Caco-2 (cell line): ENCODE measurements around the gene RHBDD1. TPM values are rescaled to one million over a fixed set of nuclear protein-coding genes. Genes with fewer than 3 reads are reported as not detected.

Source experiments
- BruUV-seq: library from RNA; stranded (reverse); fragments of 400-500 nt; replicated peaks from 2 replicates; lab custom pipeline; 2021; lab: Mats Ljungman, UMichigan
- CTCF ChIA-PET: fragments of 300-600 bp; sonication (Branson Sonifier 250); formaldehyde crosslinking; loops from one replicate; lab custom pipeline; 2022; ENCODE audit warnings: antibody characterized with exemption; lab: Charles Lee
- POLR2A ChIA-PET: fragments of 300-600 bp; sonication (Branson Sonifier 250); formaldehyde crosslinking; loops from one replicate; lab custom pipeline; 2022; ENCODE audit warnings: antibody characterized with exemption; lab: Charles Lee
- DNase-seq, 2 experiments: peaks; one replicate each; pipeline versions ENCODE4 v3.0.0 to v3.0.0-alpha.2; 2020 to 2022
- H3K27me3 ChIP-seq: replicated peaks from 2 replicates; pipeline ENCODE4 v1.6.0; 2011; ENCODE audit warnings: low read length; ENCODE audit not compliant: control insufficient read depth, insufficient read depth
- H3K36me3 ChIP-seq: 2 replicates; pipeline ENCODE4 v1.5.1; 2011; ENCODE audit warnings: low read length; ENCODE audit not compliant: control insufficient read depth, insufficient read depth
- H3K4me1 ChIP-seq: fragments of 250-450 bp; sonication (Bioruptor Pico); 2 replicates; pipeline ENCODE4 v1.5.1; 2020; ENCODE audit warnings: mild to moderate bottlenecking
- H3K4me3 ChIP-seq: 2 replicates; pipeline ENCODE4 v1.5.1; 2011; ENCODE audit warnings: low read depth, mild to moderate bottlenecking, control low read depth, low read length
- H3K9me3 ChIP-seq: fragments of 250-450 bp; sonication (Bioruptor Pico); 2 replicates; pipeline ENCODE4 v1.5.1; 2020; ENCODE audit warnings: mild to moderate bottlenecking, moderate library complexity
- H3K27ac Mint-ChIP-seq: one replicate; pipeline ENCODE4 v1.8.0; 2022; ENCODE audit warnings: mixed read lengths; ENCODE audit not compliant: unreplicated experiment
- H3K27me3 Mint-ChIP-seq: one replicate; pipeline ENCODE4 v1.8.0; 2022; ENCODE audit warnings: mixed read lengths; ENCODE audit not compliant: insufficient read depth, unreplicated experiment
- H3K36me3 Mint-ChIP-seq: one replicate; pipeline ENCODE4 v1.8.0; 2022; ENCODE audit warnings: mild to moderate bottlenecking, mixed read lengths; ENCODE audit not compliant: insufficient read depth, unreplicated experiment
- H3K4me1 Mint-ChIP-seq: one replicate; pipeline ENCODE4 v1.8.0; 2022; ENCODE audit warnings: low read depth, mixed read lengths; ENCODE audit not compliant: unreplicated experiment
- H3K4me3 Mint-ChIP-seq: one replicate; pipeline ENCODE4 v1.8.0; 2022; ENCODE audit warnings: mild to moderate bottlenecking, moderate library complexity, mixed read lengths; ENCODE audit not compliant: unreplicated experiment
- H3K9me3 Mint-ChIP-seq: one replicate; pipeline ENCODE4 v1.8.0; 2022; ENCODE audit warnings: mixed read lengths; ENCODE audit not compliant: unreplicated experiment
- CTCF ChIP-seq, 2 experiments: fragments of 200-600 bp in 1 of 2; IDR thresholded peaks; 1 replicate in 1 of 2; 2 replicates in 1 of 2; pipeline versions ENCODE4 v1.5.1 to v1.8.0; 2011 to 2022; ENCODE audit warnings: antibody characterized with exemption in 1 of 2, control low read depth in 1 of 2, inconsistent platforms in 1 of 2, low read depth in 1 of 2, low read length in 1 of 2, mild to moderate bottlenecking in 1 of 2, moderate library complexity in 1 of 2; ENCODE audit not compliant: insufficient read depth in 1 of 2, severe bottlenecking in 1 of 2, unreplicated experiment in 1 of 2
- intact Hi-C: fragments of 100-400 bp; cut with micrococcal nuclease; formaldehyde crosslinking; loops from one replicate; pipeline ENCODE4 v1.10.0; 2022; ENCODE audit not compliant: unreplicated experiment
- total RNA-seq: library from RNA; stranded (reverse); gene quantifications from 2 replicates; pipeline ENCODE4 v1.2.3, GENCODE V29; 2022

The RHBDD1 gene
- total RNA-seq, 1 experiment from 2014 or later = 14.3 TPM

- intact Hi-C loops = no loop called here
- ChIA-PET CTCF (no interaction called here), POLR2A (interaction anchor here (0.5 kb wide), 1 partner anchor 10 kb away, joined by 12 read pairs; the partner anchor contains the start of gene IRS1)
- H3K9me3 Mint-ChIP-seq = no peaks in the 10 kb centered on the region
- H3K36me3 Mint-ChIP-seq = peaks cover 71% of the 10 kb centered on the region
- H3K4me1 Mint-ChIP-seq = peaks cover 6% of the 10 kb centered on the region
- Histone ChIP-seq H3K4me3 (no peak overlapping the region), H3K36me3 (peaks cover 5% of the 10 kb centered on the region), H3K9me3 (no peaks in the 10 kb centered on the region), H3K4me1 (peaks cover 6% of the 10 kb centered on the region; the same call in 1 of the 2 replicates), H3K27me3 (no peaks in the 10 kb centered on the region)
- no peak for DNase-seq
- H3K27me3 Mint-ChIP-seq = no peaks in the 10 kb centered on the region
- no peak for TF ChIP-seq CTCF (IDR thresholded peaks at IDR 0.05; ENCODE audit: insufficient read depth in 1 of 2, low read depth in 1 of 2, low read length in 1 of 2, severe bottlenecking in 1 of 2, unreplicated experiment in 1 of 2)
- H3K27ac Mint-ChIP-seq = peak overlapping the region; percentile 61
- no peak overlapping the region for H3K4me3 Mint-ChIP-seq
- BruUV-seq = no TSS peak
Measured at GRCh38 chr2:226788881-226789490, 46.9 kb upstream of the RHBDD1 start.

GRCh38 chr2:226790011-226790410 is 45.8 kb upstream of the RHBDD1 start:
- no peaks in the 10 kb centered on the region for H3K9me3 Mint-ChIP-seq
- H3K36me3 Mint-ChIP-seq = peaks cover 74% of the 10 kb centered on the region
- peaks cover 13% of the 10 kb centered on the region for H3K4me1 Mint-ChIP-seq
- DNase-seq = no peak
- Histone ChIP-seq H3K27me3 (no peaks in the 10 kb centered on the region), H3K4me1 (peaks cover 6% of the 10 kb centered on the region; the same call in 1 of the 2 replicates), H3K36me3 (peaks cover 5% of the 10 kb centered on the region), H3K4me3 (no peak overlapping the region), H3K9me3 (no peaks in the 10 kb centered on the region)
- no peaks in the 10 kb centered on the region for H3K27me3 Mint-ChIP-seq
- H3K27ac Mint-ChIP-seq = peak overlapping the region; percentile 61
- H3K4me3 Mint-ChIP-seq = no peak overlapping the region
- intact Hi-C loops = loop anchor here (10.0 kb wide), 2 partner anchors 105 to 165 kb away; no protein-coding TSS in a partner anchor
- BruUV-seq = no TSS peak
- no peak for TF ChIP-seq CTCF (IDR thresholded peaks at IDR 0.05; ENCODE audit: insufficient read depth in 1 of 2, low read depth in 1 of 2, low read length in 1 of 2, severe bottlenecking in 1 of 2, unreplicated experiment in 1 of 2)
- CTCF ChIA-PET = no interaction called here
- POLR2A ChIA-PET = no interaction called here

- intact Hi-C loops = loop anchor here (10.0 kb wide), 2 partner anchors 106 to 166 kb away; no protein-coding TSS in a partner anchor
- Mint-ChIP-seq H3K36me3 (peaks cover 74% of the 10 kb centered on the region), H3K27me3 (no peaks in the 10 kb centered on the region), H3K4me3 (no peak overlapping the region), H3K9me3 (no peaks in the 10 kb centered on the region), H3K4me1 (peaks cover 13% of the 10 kb centered on the region), H3K27ac (no peak overlapping the region)
- H3K36me3 ChIP-seq = peaks cover 5% of the 10 kb centered on the region
- DNase-seq = no peak
- BruUV-seq = no TSS peak
- CTCF ChIA-PET = no interaction called here
- no peak overlapping the region for H3K4me3 ChIP-seq
- no peaks in the 10 kb centered on the region for H3K9me3 ChIP-seq
- H3K4me1 ChIP-seq = peaks cover 10% of the 10 kb centered on the region; the same call in 1 of the 2 replicates
- H3K27me3 ChIP-seq = no peaks in the 10 kb centered on the region
- TF ChIP-seq CTCF (IDR thresholded peaks at IDR 0.05; ENCODE audit: insufficient read depth in 1 of 2, low read depth in 1 of 2, low read length in 1 of 2, severe bottlenecking in 1 of 2, unreplicated experiment in 1 of 2) = no peak
- POLR2A ChIA-PET = no interaction called here
Measured at GRCh38 chr2:226790431-226790830, 45.4 kb upstream of the RHBDD1 start.
